B cell (primary cell): Measurements from ENCODE around the gene GGACT. TPM values are rescaled to one million over a fixed set of nuclear protein-coding genes. Genes with fewer than 3 reads are reported as not detected.

Source experiments
- ATAC-seq: fragments of 200-7000 bp; cut with Tn5 transposase; one replicate; pipeline ENCODE4 v1.10.0; 2021; ENCODE audit warnings: low read depth, mild to moderate bottlenecking, moderate number of reproducible peaks, moderate library complexity
- CTCF ChIA-PET: fragments of 350-600 bp; sonication (Branson Sonifier 250); formaldehyde crosslinking; loops from one replicate; lab custom pipeline; 2021; ENCODE audit warnings: antibody characterized with exemption, inconsistent platforms; lab: Charles Lee
- POLR2A ChIA-PET: fragments of 350-600 bp; sonication (Branson Sonifier 250); formaldehyde crosslinking; loops from one replicate; lab custom pipeline; 2021; ENCODE audit warnings: antibody characterized with exemption; lab: Charles Lee
- DNase-seq: peaks from one replicate; pipeline ENCODE4 v3.0.0; 2013
- H2AFZ ChIP-seq: 2 replicates; pipeline ENCODE4 v1.6.1; 2012; ENCODE audit warnings: mild to moderate bottlenecking, low read depth, low read length; ENCODE audit not compliant: insufficient read depth, poor library complexity, severe bottlenecking
- H3K27ac ChIP-seq, 2 donors: 1 replicate in 1 of 2; 2 replicates in 1 of 2; pipeline ENCODE4 v1.5.1; 2012 to 2013; ENCODE audit warnings: low read length in 2 of 2, mild to moderate bottlenecking in 2 of 2, moderate library complexity in 1 of 2
- H3K27me3 ChIP-seq, 4 experiments: fragments of 200-600 bp in 1 of 4; sonication (generic) in 1 of 4; replicated peaks in 1 of 4; 1 replicate in 2 of 4; 2 replicates in 2 of 4; pipeline versions ENCODE4 v1.6.1 to v1.7.0; 2013 to 2016; ENCODE audit warnings: low read length in 3 of 4, mild to moderate bottlenecking in 2 of 4, mixed read lengths in 1 of 4, moderate library complexity in 1 of 4; ENCODE audit not compliant: insufficient read depth in 4 of 4, control insufficient read depth in 3 of 4; ENCODE audit errors: control extremely low read depth in 1 of 4
- H3K36me3 ChIP-seq, 2 experiments: replicated peaks in 1 of 2; 1 replicate in 1 of 2; 2 replicates in 1 of 2; pipeline versions ENCODE4 v1.6.1 to v1.7.1; 2013; ENCODE audit warnings: low read length in 1 of 2; ENCODE audit not compliant: insufficient read depth in 2 of 2, control insufficient read depth in 1 of 2; ENCODE audit errors: control extremely low read depth in 1 of 2, extremely low read depth in 1 of 2
- H3K4me1 ChIP-seq, 2 donors: fragments of 200-600 bp in 1 of 2; sonication (generic) in 1 of 2; 1 replicate in 1 of 2; 2 replicates in 1 of 2; pipeline versions ENCODE4 v1.5.1 to v1.6.1; 2013 to 2017; ENCODE audit warnings: low read length in 2 of 2; ENCODE audit not compliant: control insufficient read depth in 2 of 2, insufficient read depth in 2 of 2
- H3K4me2 ChIP-seq: replicated peaks from 2 replicates; pipeline ENCODE3; 2012; ENCODE audit warnings: mild to moderate bottlenecking, low read depth, low read length; ENCODE audit not compliant: poor library complexity, severe bottlenecking
- H3K4me3 ChIP-seq, 5 experiments: fragments of 200-600 bp in 1 of 5; sonication (generic) in 1 of 5; 1 replicate in 3 of 5; 2 replicates in 2 of 5; pipeline versions ENCODE4 v1.5.1 to v1.7.0; 2011 to 2016; ENCODE audit warnings: low read length in 4 of 5, mild to moderate bottlenecking in 4 of 5, low read depth in 2 of 5, control low read depth in 1 of 5, moderate library complexity in 1 of 5; ENCODE audit not compliant: insufficient read depth in 1 of 5; ENCODE audit errors: control extremely low read depth in 1 of 5, extremely low read depth in 1 of 5
- H3K79me2 ChIP-seq: fragments of 200-600 bp; sonication (generic); one replicate; pipeline ENCODE4 v1.6.0; 2016; ENCODE audit warnings: low read length; ENCODE audit not compliant: control insufficient read depth, insufficient read depth
- H3K9ac ChIP-seq: fragments of 200-600 bp; sonication (generic); 2 replicates; pipeline ENCODE4 v1.6.1; 2017; ENCODE audit warnings: mild to moderate bottlenecking, low read length, moderate library complexity
- H3K9me3 ChIP-seq, 3 donors: one replicate each; pipeline versions ENCODE4 v1.6.1 to v1.7.1; 2013; ENCODE audit warnings: low read length in 2 of 3; ENCODE audit not compliant: control insufficient read depth in 2 of 3, insufficient read depth in 1 of 3; ENCODE audit errors: control extremely low read depth in 1 of 3
- H4K20me1 ChIP-seq: 2 replicates; pipeline ENCODE4 v1.6.0; 2012; ENCODE audit warnings: mild to moderate bottlenecking, low read length; ENCODE audit not compliant: insufficient read depth, control insufficient read depth, poor library complexity, severe bottlenecking
- H3K27ac Mint-ChIP-seq: one replicate; pipeline ENCODE4 v1.8.0; 2021; ENCODE audit warnings: mixed read lengths
- H3K27me3 Mint-ChIP-seq: one replicate; pipeline ENCODE4 v1.8.0; 2021; ENCODE audit warnings: mixed read lengths
- H3K4me1 Mint-ChIP-seq: one replicate; pipeline ENCODE4 v1.8.0; 2021; ENCODE audit warnings: mixed read lengths
- H3K4me3 Mint-ChIP-seq: one replicate; pipeline ENCODE4 v1.8.0; 2021; ENCODE audit warnings: mixed read lengths
- H3K9me3 Mint-ChIP-seq: one replicate; pipeline ENCODE4 v1.8.0; 2022; ENCODE audit warnings: mixed read lengths; ENCODE audit not compliant: insufficient read depth
- EZH2 ChIP-seq: IDR thresholded peaks from 2 replicates; pipeline ENCODE4 v1.6.1; 2012; ENCODE audit warnings: borderline replicate concordance, low read depth, mild to moderate bottlenecking, moderate library complexity, low read length; ENCODE audit not compliant: insufficient read depth, poor library complexity, severe bottlenecking
- WGBS: methylation state at CpG from one replicate; pipeline ENCODE4 v1.1.5; 2013; ENCODE audit warnings: missing lambda C conversion rate; ENCODE audit not compliant: insufficient coverage; 5-methylcytosine and 5-hydroxymethylcytosine counted together
- intact Hi-C: fragments of 100-400 bp; cut with micrococcal nuclease; formaldehyde crosslinking; loops from one replicate; pipeline ENCODE4 v1.10.0; 2022
- polyA plus RNA-seq: library from polyadenylated mRNA; depleted of rRNA; stranded (reverse); fragments of >200 nt; gene quantifications from 2 replicates; pipeline ENCODE4 v1.2.3, GENCODE V29; 2012
- total RNA-seq, 2 donors: library from RNA; stranded (reverse); fragments of 120-200 nt in 1 of 2; gene quantifications; 1 replicate in 1 of 2; 2 replicates in 1 of 2; pipeline versions ENCODE4 v1.2.3 to v1.2.4, GENCODE V29; 2013 to 2022
- TF ChIP-seq, protein P1 (sequence below): fragments of 200-600 bp; IDR thresholded peaks from one replicate; pipeline ENCODE4 v1.8.0; 2022; ENCODE audit warnings: antibody characterized with exemption, mild to moderate bottlenecking

Gene GGACT
- total and polyA plus RNA-seq, 2 donors (not counting 1 experiment from before 2014, with no cell fraction given) = 3.2 to 3.5 TPM

DNA sequence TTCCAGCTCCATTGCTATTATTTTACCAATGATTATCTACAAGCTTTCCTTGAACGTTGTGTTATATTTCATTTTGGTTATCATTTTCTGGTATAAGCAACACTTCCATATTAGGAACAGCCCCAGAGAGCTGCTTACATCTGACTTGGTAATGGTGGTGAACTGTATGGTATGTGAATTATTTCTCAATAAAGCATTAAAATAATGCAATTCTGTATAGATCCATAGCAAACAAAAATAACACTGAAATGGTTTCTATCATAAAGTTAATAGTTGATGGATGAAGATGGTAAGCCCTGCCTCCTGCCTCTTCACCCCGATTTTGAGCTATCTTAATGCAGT is 27.5 kb downstream of the GGACT start:
- no peak overlapping the region for H3K27ac ChIP-seq
- POLR2A ChIA-PET = no interaction called here
- H3K27ac Mint-ChIP-seq = no peak overlapping the region
- H3K9me3 ChIP-seq = peaks cover 0 to 7% (median 0%) of the 10 kb centered on the region in 3 donors
- TF ChIP-seq EZH2 = no peak
- TF ChIP-seq, protein P1, sequence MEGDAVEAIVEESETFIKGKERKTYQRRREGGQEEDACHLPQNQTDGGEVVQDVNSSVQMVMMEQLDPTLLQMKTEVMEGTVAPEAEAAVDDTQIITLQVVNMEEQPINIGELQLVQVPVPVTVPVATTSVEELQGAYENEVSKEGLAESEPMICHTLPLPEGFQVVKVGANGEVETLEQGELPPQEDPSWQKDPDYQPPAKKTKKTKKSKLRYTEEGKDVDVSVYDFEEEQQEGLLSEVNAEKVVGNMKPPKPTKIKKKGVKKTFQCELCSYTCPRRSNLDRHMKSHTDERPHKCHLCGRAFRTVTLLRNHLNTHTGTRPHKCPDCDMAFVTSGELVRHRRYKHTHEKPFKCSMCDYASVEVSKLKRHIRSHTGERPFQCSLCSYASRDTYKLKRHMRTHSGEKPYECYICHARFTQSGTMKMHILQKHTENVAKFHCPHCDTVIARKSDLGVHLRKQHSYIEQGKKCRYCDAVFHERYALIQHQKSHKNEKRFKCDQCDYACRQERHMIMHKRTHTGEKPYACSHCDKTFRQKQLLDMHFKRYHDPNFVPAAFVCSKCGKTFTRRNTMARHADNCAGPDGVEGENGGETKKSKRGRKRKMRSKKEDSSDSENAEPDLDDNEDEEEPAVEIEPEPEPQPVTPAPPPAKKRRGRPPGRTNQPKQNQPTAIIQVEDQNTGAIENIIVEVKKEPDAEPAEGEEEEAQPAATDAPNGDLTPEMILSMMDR = no peak
- no peak overlapping the region for H2AFZ ChIP-seq
- 100% methylated on average over 1 of the region's 2 CpGs for WGBS
- no peaks in the 10 kb centered on the region for H4K20me1 ChIP-seq
- H3K79me2 ChIP-seq = no peaks in the 10 kb centered on the region
- intact Hi-C loops = no loop called here
- ATAC-seq = no peak
- no peak overlapping the region for H3K9ac ChIP-seq
- no peaks in the 10 kb centered on the region for H3K36me3 ChIP-seq
- CTCF ChIA-PET = interaction anchor here (1.4 kb wide), 1 partner anchor 11 kb away, joined by 8 read pairs; no protein-coding TSS in a partner anchor
- H3K4me1 ChIP-seq = no peaks in the 10 kb centered on the region
- no peak overlapping the region for H3K4me3 ChIP-seq
- H3K4me1 Mint-ChIP-seq = no peaks in the 10 kb centered on the region
- no peak overlapping the region for H3K4me2 ChIP-seq
- no peak for DNase-seq
- H3K27me3 Mint-ChIP-seq = no peaks in the 10 kb centered on the region
- H3K4me3 Mint-ChIP-seq = no peak overlapping the region
- no peaks in the 10 kb centered on the region for H3K27me3 ChIP-seq
- no peaks in the 10 kb centered on the region for H3K9me3 Mint-ChIP-seq

- H3K4me3 Mint-ChIP-seq = no peak overlapping the region
- H3K27ac Mint-ChIP-seq = no peak overlapping the region
- Histone ChIP-seq H3K9ac (no peak overlapping the region), H3K79me2 (no peaks in the 10 kb centered on the region), H3K4me2 (no peak overlapping the region), H3K9me3 (peaks cover 0 to 2% (median 0%) of the 10 kb centered on the region in 3 donors), H2AFZ (no peak overlapping the region), H4K20me1 (no peaks in the 10 kb centered on the region), H3K27me3 (no peaks in the 10 kb centered on the region), H3K36me3 (no peaks in the 10 kb centered on the region), H3K4me1 (no peaks in the 10 kb centered on the region), H3K4me3 (no peak overlapping the region), H3K27ac (no peak overlapping the region)
- H3K9me3 Mint-ChIP-seq = no peaks in the 10 kb centered on the region
- WGBS = 96% methylated on average over 12 of the region's 15 CpGs
- H3K4me1 Mint-ChIP-seq = no peaks in the 10 kb centered on the region
- ATAC-seq = no peak
- POLR2A ChIA-PET = no interaction called here
- TF ChIP-seq, protein P1 = no peak
- TF ChIP-seq EZH2 = no peak
- H3K27me3 Mint-ChIP-seq = no peaks in the 10 kb centered on the region
- no peak for DNase-seq
- CTCF ChIA-PET = interaction anchor here (1.4 kb wide), 1 partner anchor 12 kb away, joined by 8 read pairs; no protein-coding TSS in a partner anchor
- intact Hi-C loops = no loop called here
These were observed 28.0 kb downstream of the GGACT start for GRCh38 chr13:100560498-100561157.
